HepG2 (cell line): ENCODE results near the gene CBY1. TPM values are rescaled to one million over a fixed set of nuclear protein-coding genes. Genes with fewer than 3 reads are reported as not detected.

ENCODE experiments used
- ATAC-seq: fragments of 200-7000 bp; cut with Tn5 transposase; 3 replicates; pipeline ENCODE4 v1.9.1; 2020; ENCODE audit warnings: mild to moderate bottlenecking, moderate library complexity
- BruUV-seq: library from RNA; stranded (reverse); fragments of 400-500 nt; replicated peaks from 2 replicates; lab custom pipeline; 2021; lab: Mats Ljungman, UMichigan
- CTCF ChIA-PET: fragments of 300-600 bp; formaldehyde crosslinking; extraction: SDS; loops from one replicate; lab custom pipeline; 2021; ENCODE audit warnings: low total read pairs, inconsistent platforms, low intra/inter-chr PET ratio; lab: Yijun Ruan, JAX
- POLR2A ChIA-PET: fragments of 350-600 bp; sonication (Branson Sonifier 250); formaldehyde crosslinking; loops from one replicate; lab custom pipeline; 2020; ENCODE audit warnings: antibody characterized with exemption, inconsistent platforms; lab: Yijun Ruan, JAX
- DNase-seq: peaks from one replicate; pipeline ENCODE4 v3.0.0-alpha.2; 2015; ENCODE audit warnings: low spot score
- FAIRE-seq: peaks from 3 replicates; lab custom pipeline; 2011; peaks lifted over from hg19 to GRCh38; lab: Jason Lieb, UNC
- H2AFZ ChIP-seq: one replicate; pipeline ENCODE4 v1.6.1; 2011; ENCODE audit warnings: low read length, inconsistent platforms
- H3K27ac ChIP-seq: fragments of 300-600 bp; 3 replicates; pipeline ENCODE4 v1.8.0; 2011; ENCODE audit warnings: mixed run types, mild to moderate bottlenecking, mixed read lengths, low read length, inconsistent platforms; ENCODE audit not compliant: insufficient read depth; ENCODE audit errors: extremely low read length
- H3K27me3 ChIP-seq, 2 experiments: fragments of 200-600 bp in 1 of 2; 2 replicates in 1 of 2; 3 replicates in 1 of 2; pipeline versions ENCODE4 v1.6.0 to v1.8.0; 2011; ENCODE audit warnings: low read length in 2 of 2, mild to moderate bottlenecking in 2 of 2, moderate library complexity in 2 of 2, inconsistent platforms in 1 of 2; ENCODE audit not compliant: insufficient read depth in 2 of 2, control insufficient read depth in 1 of 2
- H3K36me3 ChIP-seq, 2 experiments: fragments of 200-600 bp in 1 of 2; replicated peaks in 1 of 2; 2 replicates in 1 of 2; 3 replicates in 1 of 2; pipeline versions ENCODE4 v1.5.1 to v1.8.0; 2011; ENCODE audit warnings: low read length in 2 of 2, inconsistent platforms in 1 of 2; ENCODE audit not compliant: insufficient read depth in 2 of 2, control insufficient read depth in 1 of 2
- H3K4me1 ChIP-seq: 2 replicates; pipeline ENCODE4 v1.5.1; 2012; ENCODE audit warnings: low read length, inconsistent platforms; ENCODE audit not compliant: insufficient read depth
- H3K4me2 ChIP-seq: 2 replicates; pipeline ENCODE4 v1.6.0; 2011; ENCODE audit warnings: low read depth, low read length, inconsistent platforms
- H3K4me3 ChIP-seq, 3 experiments: fragments of 200-600 bp in 1 of 3; sonication (generic), shearing (Covaris generic) in 1 of 3; replicated peaks in 1 of 3; 2 replicates each; pipeline ENCODE4 v1.5.1; 2011 to 2016; ENCODE audit warnings: low read length in 3 of 3, inconsistent platforms in 2 of 3, low read depth in 2 of 3, mild to moderate bottlenecking in 2 of 3, control low read depth in 1 of 3, mixed read lengths in 1 of 3; ENCODE audit not compliant: insufficient read depth in 1 of 3
- H3K79me2 ChIP-seq: one replicate; pipeline ENCODE4 v1.6.1; 2011; ENCODE audit warnings: low read length, inconsistent platforms; ENCODE audit not compliant: insufficient read depth
- H3K9ac ChIP-seq: 2 replicates; pipeline ENCODE4 v1.6.0; 2011; ENCODE audit warnings: mild to moderate bottlenecking, low read depth, low read length, inconsistent platforms; ENCODE audit not compliant: insufficient read depth
- H3K9me3 ChIP-seq: 2 replicates; pipeline ENCODE4 v1.5.1; 2012; ENCODE audit warnings: mild to moderate bottlenecking, low read length
- H4K20me1 ChIP-seq: 2 replicates; pipeline ENCODE4 v1.6.0; 2011; ENCODE audit warnings: inconsistent platforms, mild to moderate bottlenecking, low read length, moderate library complexity; ENCODE audit not compliant: insufficient read depth
- AHDC1 ChIP-seq: sonication (generic); formaldehyde crosslinking; IDR thresholded peaks from 2 replicates; pipeline ENCODE4 v1.5.1; 2020; ENCODE audit warnings: mild to moderate bottlenecking, missing genetic modification reagents, borderline replicate concordance
- CBX5 ChIP-seq: sonication (generic); formaldehyde crosslinking; IDR thresholded peaks from 2 replicates; pipeline ENCODE4 v1.4.0; 2020; ENCODE audit warnings: missing genetic modification reagents, borderline replicate concordance
- GZF1 ChIP-seq: sonication (generic); formaldehyde crosslinking; IDR thresholded peaks from 2 replicates; pipeline ENCODE4 v1.5.1; 2020; ENCODE audit warnings: mild to moderate bottlenecking, missing genetic modification reagents
- HIVEP1 ChIP-seq: sonication (generic); formaldehyde crosslinking; IDR thresholded peaks from 2 replicates; pipeline ENCODE4 v1.4.0; 2020; ENCODE audit warnings: mild to moderate bottlenecking, missing genetic modification reagents
- KAT2B ChIP-seq: fragments of 150-350 bp; IDR thresholded peaks from 2 replicates; pipeline ENCODE4 v1.6.1; 2014; ENCODE audit warnings: low read depth, low read length, borderline replicate concordance
- KDM5A ChIP-seq: fragments of 200-600 bp; sonication (generic); IDR thresholded peaks from 2 replicates; pipeline ENCODE4 v1.7.0; 2018; ENCODE audit warnings: antibody characterized with exemption, mild to moderate bottlenecking, low read length, borderline replicate concordance
- MAX ChIP-seq: IDR thresholded peaks from 2 replicates; pipeline ENCODE4 v1.6.1; 2012; ENCODE audit warnings: inconsistent platforms
- PCBP2 ChIP-seq: fragments of 200-400 bp; formaldehyde crosslinking; optimal IDR thresholded peaks from 2 replicates; pipeline ENCODE3; 2018; ENCODE audit warnings: low read length, low read depth; ENCODE audit not compliant: poor library complexity, severe bottlenecking
- THAP9 ChIP-seq: sonication (generic); formaldehyde crosslinking; IDR thresholded peaks from 2 replicates; pipeline ENCODE4; 2020; ENCODE audit warnings: missing genetic modification reagents, mild to moderate bottlenecking, borderline replicate concordance
- U2AF2 ChIP-seq: fragments of 200-400 bp; formaldehyde crosslinking; IDR thresholded peaks from 2 replicates; pipeline ENCODE4 v1.6.1; 2017; ENCODE audit warnings: low read depth, mild to moderate bottlenecking, low read length
- ZBTB34 ChIP-seq: sonication (generic); formaldehyde crosslinking; IDR thresholded peaks from 2 replicates; pipeline ENCODE4 v1.8.0; 2022; ENCODE audit warnings: mild to moderate bottlenecking, missing genetic modification reagents
- ZNF549 ChIP-seq: sonication (generic); formaldehyde crosslinking; IDR thresholded peaks from 2 replicates; pipeline ENCODE4 v1.5.0; 2020; ENCODE audit warnings: missing genetic modification reagents
- ZNF703 ChIP-seq: sonication (generic); formaldehyde crosslinking; IDR thresholded peaks from 2 replicates; pipeline ENCODE4 v1.5.1; 2020; ENCODE audit warnings: missing genetic modification reagents, mild to moderate bottlenecking, moderate library complexity, borderline replicate concordance
- ZSCAN25 ChIP-seq: sonication (generic); formaldehyde crosslinking; IDR thresholded peaks from 2 replicates; pipeline ENCODE4 v1.8.0; 2022; ENCODE audit warnings: mild to moderate bottlenecking, missing genetic modification reagents
- WGBS: methylation state at CpG from one replicate; pipeline ENCODE4 v1.1.6; 2017; ENCODE audit warnings: low lambda C conversion rate; 5-methylcytosine and 5-hydroxymethylcytosine counted together
- in situ Hi-C: cut with HindIII; loops from 2 replicates; pipeline ENCODE4 v1.10.0; 2017; ENCODE audit warnings: low pct_unique_long_range_greater_than_20kb; ENCODE audit not compliant: extremely low pct_ligation_motif_present
- intact Hi-C: fragments of 100-400 bp; cut with micrococcal nuclease; formaldehyde crosslinking; loops from one replicate; pipeline ENCODE4 v1.10.0; 2022; ENCODE audit not compliant: unreplicated experiment
- polyA plus RNA-seq, 8 experiments: library from polyadenylated mRNA; depleted of rRNA in 3 of 8; stranded (reverse) in 7 of 8; unstranded in 1 of 8; fragments of >200 nt; fragmentation: Illumina TruSeq in 4 of 8; extraction: Trizol in 4 of 8; gene quantifications; 2 replicates each; pipeline versions ENCODE4 v1.2.1 to v1.2.3, GENCODE V29; 2011 to 2016; ENCODE audit warnings: low read depth in 4 of 8, missing spikeins in 1 of 8, mixed read lengths in 1 of 8; ENCODE audit not compliant: insufficient read depth in 1 of 8
- total RNA-seq, 5 experiments: library from RNA; depleted of rRNA; stranded (reverse); fragments of >200 nt; fragmentation: Illumina TruSeq; extraction: Trizol; gene quantifications; 2 replicates each; pipeline ENCODE4 v1.2.3, GENCODE V29; 2016; ENCODE audit warnings: low read depth in 1 of 5

CBY1 gene
- total and polyA plus RNA-seq, 2 of the 13 experiments (the other 11 are each of a cell fraction or from before 2014, with no cell fraction given), result 19.7 to 20.3 TPM

- Histone ChIP-seq H3K4me2 (no peak overlapping the region), H3K79me2 (no peaks in the 10 kb centered on the region), H3K9ac (no peak overlapping the region), H3K36me3 (no peaks in the 10 kb centered on the region), H3K27me3 (no peaks in the 10 kb centered on the region), H3K27ac (no peak overlapping the region), H2AFZ (no peak overlapping the region), H3K4me3 (no peak overlapping the region), H3K4me1 (peaks cover 12% of the 10 kb centered on the region), H4K20me1 (no peaks in the 10 kb centered on the region; the same call in 1 of the 2 replicates), H3K9me3 (no peaks in the 10 kb centered on the region)
- FAIRE-seq (no peak), DNase-seq (no peak), ATAC-seq (no peak)
- POLR2A ChIA-PET, result interaction anchor here (0.6 kb wide), 1 partner anchor 329 kb away, joined by 3 read pairs; no protein-coding TSS in a partner anchor
- intact Hi-C loops (no loop called here), in situ Hi-C loops (no loop called here)
- CTCF ChIA-PET, result no interaction called here
- 92% methylated on average over 4 of the region's 4 CpGs for WGBS
- no TSS peak for BruUV-seq
- TF ChIP-seq ZBTB34 (CRISPR knock-in tag), result no peak
- no peak for TF ChIP-seq THAP9 (CRISPR knock-in tag)
- no peak for TF ChIP-seq KAT2B
- TF ChIP-seq U2AF2, result no peak
- no peak for TF ChIP-seq KDM5A
- no peak for TF ChIP-seq MAX
- no peak for TF ChIP-seq GZF1 (CRISPR knock-in tag)
- TF ChIP-seq ZNF703 (CRISPR knock-in tag), result no peak
- TF ChIP-seq CBX5, result no peak
- no peak for TF ChIP-seq HIVEP1 (CRISPR knock-in tag)
- TF ChIP-seq ZNF549 (CRISPR knock-in tag), result no peak
- TF ChIP-seq AHDC1 (CRISPR knock-in tag), result no peak
- no peak for TF ChIP-seq PCBP2
- TF ChIP-seq ZSCAN25 (CRISPR knock-in tag), result no peak
These were observed 42.9 kb upstream of the CBY1 start for GRCh38 chr22:38613588-38613987.
